Liver (tissue), 9 donors: ENCODE data around the gene ZNF280B. TPM values are rescaled to one million over a fixed set of nuclear protein-coding genes. Genes with fewer than 3 reads are reported as not detected.

Experiments used
- DNase-seq: peaks from one replicate; pipeline ENCODE4 v3.0.0-alpha.2; 2017; ENCODE audit warnings: low spot score
- H3K27ac ChIP-seq, 2 donors: one replicate each; pipeline ENCODE4 v1.7.0; 2013; ENCODE audit warnings: inconsistent platforms in 2 of 2, low read length in 2 of 2, control low read depth in 1 of 2, low read depth in 1 of 2, mild to moderate bottlenecking in 1 of 2
- H3K27me3 ChIP-seq, 4 donors: one replicate each; pipeline versions ENCODE4 v1.6.1 to v1.7.0; 2013; ENCODE audit warnings: low read length in 3 of 4, inconsistent platforms in 1 of 4, mild to moderate bottlenecking in 1 of 4, moderate library complexity in 1 of 4; ENCODE audit not compliant: control insufficient read depth in 4 of 4, insufficient read depth in 4 of 4
- H3K36me3 ChIP-seq, 4 donors: one replicate each; pipeline versions ENCODE4 v1.6.1 to v1.7.0; 2013; ENCODE audit warnings: low read length in 3 of 4, mild to moderate bottlenecking in 3 of 4, low read depth in 1 of 4, moderate library complexity in 1 of 4; ENCODE audit not compliant: control insufficient read depth in 4 of 4, insufficient read depth in 3 of 4
- H3K4me1 ChIP-seq, 4 donors: one replicate each; pipeline versions ENCODE4 v1.6.1 to v1.7.0; 2013; ENCODE audit warnings: low read length in 3 of 4, mild to moderate bottlenecking in 3 of 4, moderate library complexity in 1 of 4; ENCODE audit not compliant: control insufficient read depth in 4 of 4, insufficient read depth in 4 of 4
- H3K4me3 ChIP-seq, 3 donors: one replicate each; pipeline versions ENCODE4 v1.6.1 to v1.7.0; 2013; ENCODE audit warnings: low read length in 3 of 3, control low read depth in 1 of 3, low read depth in 1 of 3, mild to moderate bottlenecking in 1 of 3
- H3K9ac ChIP-seq, 2 donors: one replicate each; pipeline ENCODE4 v1.7.0; 2013; ENCODE audit warnings: low read length in 2 of 2, mild to moderate bottlenecking in 2 of 2, moderate library complexity in 2 of 2, control low read depth in 1 of 2, low read depth in 1 of 2
- H3K9me3 ChIP-seq, 4 donors: one replicate each; pipeline versions ENCODE4 v1.6.1 to v1.7.0; 2013; ENCODE audit warnings: low read length in 3 of 4; ENCODE audit not compliant: control insufficient read depth in 4 of 4
- FOXA1 ChIP-seq: IDR thresholded peaks from 2 replicates; pipeline ENCODE4 v1.6.1; 2016; ENCODE audit warnings: antibody characterized with exemption
- FOXA2 ChIP-seq: IDR thresholded peaks from 2 replicates; pipeline ENCODE4 v1.6.1; 2016; ENCODE audit warnings: antibody characterized with exemption
- GABPA ChIP-seq, 2 donors: IDR thresholded peaks in 1 of 2; conservative IDR thresholded peaks in 1 of 2; 2 replicates each; pipeline ENCODE4 v1.6.1; 2016; ENCODE audit warnings: antibody characterized with exemption in 2 of 2, mild to moderate bottlenecking in 1 of 2, moderate library complexity in 1 of 2
- HNF4A ChIP-seq, 2 donors: conservative IDR thresholded peaks; 2 replicates each; pipeline ENCODE4 v1.6.1; 2016; ENCODE audit warnings: antibody characterized with exemption in 2 of 2, mild to moderate bottlenecking in 2 of 2
- JUND ChIP-seq, 2 donors: IDR thresholded peaks; 2 replicates each; pipeline ENCODE4 v1.6.1; 2016; ENCODE audit warnings: antibody characterized with exemption in 2 of 2
- RAD21 ChIP-seq, 2 donors: IDR thresholded peaks; 2 replicates each; pipeline ENCODE4 v1.6.1; 2016; ENCODE audit warnings: antibody characterized with exemption in 2 of 2, mild to moderate bottlenecking in 2 of 2
- REST ChIP-seq: IDR thresholded peaks from 2 replicates; pipeline ENCODE4 v1.6.1; 2016; ENCODE audit warnings: antibody characterized with exemption, mild to moderate bottlenecking
- RXRA ChIP-seq, 2 donors: IDR thresholded peaks; 2 replicates each; pipeline ENCODE4 v1.6.1; 2017 to 2018; ENCODE audit warnings: antibody characterized with exemption in 2 of 2, mild to moderate bottlenecking in 1 of 2
- SP1 ChIP-seq: IDR thresholded peaks from 2 replicates; pipeline ENCODE4 v1.6.1; 2018; ENCODE audit warnings: antibody characterized with exemption, mild to moderate bottlenecking
- TAF1 ChIP-seq: conservative IDR thresholded peaks from 2 replicates; pipeline ENCODE4 v1.6.1; 2016; ENCODE audit warnings: antibody characterized with exemption, mild to moderate bottlenecking
- YY1 ChIP-seq: IDR thresholded peaks from 2 replicates; pipeline ENCODE4 v1.6.1; 2016; ENCODE audit warnings: antibody characterized with exemption, mild to moderate bottlenecking
- WGBS: extraction: QIAGEN DNeasy Blood & Tissue Kit; methylation state at CpG from one replicate; pipeline ENCODE4 v1.1.7; 2013; 5-methylcytosine and 5-hydroxymethylcytosine counted together
- polyA plus RNA-seq, 2 donors: library from polyadenylated mRNA; stranded (reverse) in 1 of 2; unstranded in 1 of 2; fragments of 200-250 nt in 1 of 2; fragments of >200 nt in 1 of 2; fragmentation: Nextera tagmentation in 1 of 2; extraction: Ambion mirVana in 1 of 2; gene quantifications; one replicate each; pipeline versions ENCODE4 v1.2.1 to v1.2.3, GENCODE V29; 2013 to 2015
- total RNA-seq, 2 donors: library from RNA; depleted of rRNA; stranded (reverse); fragments of >200 nt; gene quantifications; one replicate each; pipeline ENCODE4 v1.2.3, GENCODE V29; 2014
- TF ChIP-seq, protein P1 (sequence below): IDR thresholded peaks from 2 replicates; pipeline ENCODE4 v1.6.1; 2016; ENCODE audit warnings: antibody characterized with exemption
- TF ChIP-seq, protein P2 (sequence below): fragments of 150-350 bp; IDR thresholded peaks from 2 replicates; pipeline ENCODE4 v1.5.1; 2017; ENCODE audit warnings: improper control_type of control experiment, low read depth, low read length; ENCODE audit not compliant: missing input control
- TF ChIP-seq, protein P3 (sequence below): IDR thresholded peaks from 2 replicates; pipeline ENCODE4 v1.6.1; 2016; ENCODE audit warnings: antibody characterized with exemption
- donor health status: healthy.
- donor health status: healthy.
- donor health status: healthy.
- donor health status: healthy.
- donor health status: healthy.

Gene ZNF280B
- total and polyA plus RNA-seq, 4 donors = 0.03 to 0.84 (median 0.06) TPM

DNA sequence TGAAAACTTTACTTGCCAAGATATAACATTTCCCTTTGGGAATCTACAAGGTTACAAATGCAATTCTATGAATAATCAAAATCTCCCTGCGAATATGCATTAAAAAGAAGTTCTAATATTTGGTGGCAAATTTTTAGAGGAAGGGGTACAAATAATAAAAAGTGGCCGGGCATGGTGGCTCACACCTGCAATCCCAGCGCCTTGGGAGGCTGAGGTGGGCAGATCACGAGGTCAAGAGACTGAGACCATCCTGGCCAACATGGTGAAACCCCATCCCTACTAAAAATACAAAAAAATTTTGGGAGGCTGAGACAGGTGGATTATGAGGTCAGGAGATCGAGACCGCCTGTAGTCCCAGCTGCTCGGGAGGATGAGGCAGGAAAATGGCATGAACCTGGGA lies 47.0 kb downstream of the ZNF280B start (continued):
- TF ChIP-seq, protein P1, sequence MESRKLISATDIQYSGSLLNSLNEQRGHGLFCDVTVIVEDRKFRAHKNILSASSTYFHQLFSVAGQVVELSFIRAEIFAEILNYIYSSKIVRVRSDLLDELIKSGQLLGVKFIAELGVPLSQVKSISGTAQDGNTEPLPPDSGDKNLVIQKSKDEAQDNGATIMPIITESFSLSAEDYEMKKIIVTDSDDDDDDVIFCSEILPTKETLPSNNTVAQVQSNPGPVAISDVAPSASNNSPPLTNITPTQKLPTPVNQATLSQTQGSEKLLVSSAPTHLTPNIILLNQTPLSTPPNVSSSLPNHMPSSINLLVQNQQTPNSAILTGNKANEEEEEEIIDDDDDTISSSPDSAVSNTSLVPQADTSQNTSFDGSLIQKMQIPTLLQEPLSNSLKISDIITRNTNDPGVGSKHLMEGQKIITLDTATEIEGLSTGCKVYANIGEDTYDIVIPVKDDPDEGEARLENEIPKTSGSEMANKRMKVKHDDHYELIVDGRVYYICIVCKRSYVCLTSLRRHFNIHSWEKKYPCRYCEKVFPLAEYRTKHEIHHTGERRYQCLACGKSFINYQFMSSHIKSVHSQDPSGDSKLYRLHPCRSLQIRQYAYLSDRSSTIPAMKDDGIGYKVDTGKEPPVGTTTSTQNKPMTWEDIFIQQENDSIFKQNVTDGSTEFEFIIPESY = no peak
- no peak for TF ChIP-seq YY1
- TF ChIP-seq, protein P2, sequence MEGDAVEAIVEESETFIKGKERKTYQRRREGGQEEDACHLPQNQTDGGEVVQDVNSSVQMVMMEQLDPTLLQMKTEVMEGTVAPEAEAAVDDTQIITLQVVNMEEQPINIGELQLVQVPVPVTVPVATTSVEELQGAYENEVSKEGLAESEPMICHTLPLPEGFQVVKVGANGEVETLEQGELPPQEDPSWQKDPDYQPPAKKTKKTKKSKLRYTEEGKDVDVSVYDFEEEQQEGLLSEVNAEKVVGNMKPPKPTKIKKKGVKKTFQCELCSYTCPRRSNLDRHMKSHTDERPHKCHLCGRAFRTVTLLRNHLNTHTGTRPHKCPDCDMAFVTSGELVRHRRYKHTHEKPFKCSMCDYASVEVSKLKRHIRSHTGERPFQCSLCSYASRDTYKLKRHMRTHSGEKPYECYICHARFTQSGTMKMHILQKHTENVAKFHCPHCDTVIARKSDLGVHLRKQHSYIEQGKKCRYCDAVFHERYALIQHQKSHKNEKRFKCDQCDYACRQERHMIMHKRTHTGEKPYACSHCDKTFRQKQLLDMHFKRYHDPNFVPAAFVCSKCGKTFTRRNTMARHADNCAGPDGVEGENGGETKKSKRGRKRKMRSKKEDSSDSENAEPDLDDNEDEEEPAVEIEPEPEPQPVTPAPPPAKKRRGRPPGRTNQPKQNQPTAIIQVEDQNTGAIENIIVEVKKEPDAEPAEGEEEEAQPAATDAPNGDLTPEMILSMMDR = no peak
- TF ChIP-seq SP1 = no peak
- TF ChIP-seq FOXA1 = no peak

GRCh38 chr22:22461111-22461510 lies 47.4 kb downstream of the ZNF280B start:
- TF ChIP-seq GABPA (IDR thresholded peaks at IDR 0.05 in 1 of 2, conservative IDR thresholded peaks at IDR 0.05 in 1 of 2) = no peak
- TF ChIP-seq HNF4A (conservative IDR thresholded peaks at IDR 0.05) = no peak
- no peak for TF ChIP-seq RXRA (IDR thresholded peaks at IDR 0.05)
- TF ChIP-seq RAD21 (IDR thresholded peaks at IDR 0.05) = no peak
- TF ChIP-seq FOXA2 = no peak
- TF ChIP-seq, protein P3, sequence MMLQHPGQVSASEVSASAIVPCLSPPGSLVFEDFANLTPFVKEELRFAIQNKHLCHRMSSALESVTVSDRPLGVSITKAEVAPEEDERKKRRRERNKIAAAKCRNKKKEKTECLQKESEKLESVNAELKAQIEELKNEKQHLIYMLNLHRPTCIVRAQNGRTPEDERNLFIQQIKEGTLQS = no peak
- no peak for TF ChIP-seq TAF1
- TF ChIP-seq, protein P1 = no peak
- TF ChIP-seq, protein P2 = no peak
- TF ChIP-seq JUND (IDR thresholded peaks at IDR 0.05) = no peak
- no peak for TF ChIP-seq REST
- Histone ChIP-seq H3K4me1 (no peaks in the 10 kb centered on the region), H3K9me3 (peaks cover 11 to 19% (median 13%) of the 10 kb centered on the region in 4 donors), H3K27me3 (peaks cover 0 to 2% (median under 1%) of the 10 kb centered on the region in 4 donors), H3K4me3 (no peak overlapping the region), H3K27ac (no peak overlapping the region), H3K36me3 (no peaks in the 10 kb centered on the region), H3K9ac (no peak overlapping the region)
- DNase-seq = no peak
- 40% methylated on average over 1 of the region's 1 CpG for WGBS
